Left lung (tissue), 10 donors: ENCODE results near the gene SAXO1. TPM values are rescaled to one million over a fixed set of nuclear protein-coding genes. Genes with fewer than 3 reads are reported as not detected.

Source experiments
- ATAC-seq: fragments of 200-7000 bp; cut with Tn5 transposase; one replicate; pipeline ENCODE4 v1.9.1; 2020; ENCODE audit warnings: moderate library complexity
- DNase-seq, 4 donors: peaks; one replicate each; pipeline ENCODE4 v3.0.0-alpha.2; 2013 to 2020
- H3K27ac ChIP-seq, 2 donors: fragments of 200-600 bp; sonication (generic) in 1 of 2; one replicate each; pipeline versions ENCODE4 v1.5.0 to v1.8.0; 2020 to 2021
- H3K27me3 ChIP-seq, 2 donors: fragments of 200-600 bp; sonication (generic) in 1 of 2; one replicate each; pipeline versions ENCODE4 v1.5.0 to v1.8.0; 2020 to 2021
- H3K36me3 ChIP-seq, 2 donors: fragments of 200-600 bp; sonication (generic) in 1 of 2; one replicate each; pipeline versions ENCODE4 v1.5.0 to v1.8.0; 2020 to 2021
- H3K4me1 ChIP-seq, 2 donors: fragments of 200-600 bp; one replicate each; pipeline ENCODE4 v1.8.0; 2021
- H3K4me3 ChIP-seq, 2 donors: fragments of 200-600 bp; sonication (generic) in 1 of 2; one replicate each; pipeline versions ENCODE4 v1.5.0 to v1.8.0; 2020 to 2021; ENCODE audit warnings: mild to moderate bottlenecking in 1 of 2
- H3K9me3 ChIP-seq, 2 donors: fragments of 200-600 bp; sonication (generic) in 1 of 2; one replicate each; pipeline versions ENCODE4 v1.5.0 to v1.8.0; 2020 to 2021
- CTCF ChIP-seq, 2 donors: fragments of 200-600 bp; sonication (generic) in 1 of 2; IDR thresholded peaks; one replicate each; pipeline versions ENCODE4 v1.5.0 to v1.8.0; 2021; ENCODE audit warnings: antibody characterized with exemption in 2 of 2
- intact Hi-C, 2 donors: fragments of 100-400 bp; cut with DNase I; formaldehyde crosslinking; loops; one replicate each; pipeline versions ENCODE4 v1.11.2 to v1.14.2; 2022
- polyA plus RNA-seq, 6 donors: library from polyadenylated mRNA; unstranded; fragments of 120-200 nt; gene quantifications; one replicate each; pipeline ENCODE4 v1.2.1, GENCODE V29; 2013; ENCODE audit not compliant: insufficient read length in 6 of 6
- total RNA-seq, 2 donors: library from RNA; stranded (reverse); fragmentation: NEBNext Ultra II Directional; extraction: Animal tissue kit (Norgen Biotek cat#: 25700); gene quantifications; one replicate each; pipeline ENCODE4 v1.2.1, GENCODE V29; 2021
- donor health status: DM: no; HTN: yes; CAD: no.
- donor health status: DM: no; HTN: no; CAD: no.

The SAXO1 gene
- total and polyA plus RNA-seq, 8 donors, result 0.14 to 0.30 (median 0.18) TPM; not detected in 2

GRCh38 chr9:18928711-18929110, 104.3 kb downstream of the SAXO1 start:
- DNase-seq (no peak), ATAC-seq (no peak)
- no peak overlapping the region for H3K27ac ChIP-seq
- no peak for TF ChIP-seq CTCF (IDR thresholded peaks at IDR 0.05)
- no peaks in the 10 kb centered on the region for H3K27me3 ChIP-seq
- intact Hi-C loops, result no loop called here
- no peaks in the 10 kb centered on the region for H3K4me1 ChIP-seq
- H3K4me3 ChIP-seq, result no peak overlapping the region
- no peaks in the 10 kb centered on the region for H3K36me3 ChIP-seq
- no peaks in the 10 kb centered on the region for H3K9me3 ChIP-seq

GRCh38 chr9:18926513-18926912, 106.5 kb downstream of the SAXO1 start:
- DNase-seq (no peak), ATAC-seq (no peak)
- H3K27ac ChIP-seq, result no peak overlapping the region
- no peak overlapping the region for H3K4me3 ChIP-seq
- no peaks in the 10 kb centered on the region for H3K9me3 ChIP-seq
- TF ChIP-seq CTCF (IDR thresholded peaks at IDR 0.05), result no peak
- H3K4me1 ChIP-seq, result no peaks in the 10 kb centered on the region
- no peaks in the 10 kb centered on the region for H3K36me3 ChIP-seq
- intact Hi-C loops, result no loop called here
- H3K27me3 ChIP-seq, result no peaks in the 10 kb centered on the region

GRCh38 chr9:18925880-18926279, 107.1 kb downstream of the SAXO1 start:
- Histone ChIP-seq H3K27me3 (no peaks in the 10 kb centered on the region), H3K9me3 (no peaks in the 10 kb centered on the region), H3K36me3 (no peaks in the 10 kb centered on the region), H3K27ac (no peak overlapping the region), H3K4me3 (no peak overlapping the region), H3K4me1 (no peaks in the 10 kb centered on the region)
- no peak for TF ChIP-seq CTCF (IDR thresholded peaks at IDR 0.05)
- no peak for DNase-seq
- intact Hi-C loops, result no loop called here
- ATAC-seq, result no peak

- H3K4me3 ChIP-seq, result no peak overlapping the region
- no peaks in the 10 kb centered on the region for H3K27me3 ChIP-seq
- no peaks in the 10 kb centered on the region for H3K36me3 ChIP-seq
- ATAC-seq (no peak), DNase-seq (no peak)
- no peak overlapping the region for H3K27ac ChIP-seq
- H3K9me3 ChIP-seq, result no peaks in the 10 kb centered on the region
- no peaks in the 10 kb centered on the region for H3K4me1 ChIP-seq
- intact Hi-C loops, result no loop called here
- TF ChIP-seq CTCF (IDR thresholded peaks at IDR 0.05), result no peak
Observed at GRCh38 chr9:18923671-18924430, 109.2 kb downstream of the SAXO1 start.

- no peak overlapping the region for H3K4me3 ChIP-seq
- H3K27me3 ChIP-seq, result no peaks in the 10 kb centered on the region
- no peak for ATAC-seq
- no peak overlapping the region for H3K27ac ChIP-seq
- intact Hi-C loops, result no loop called here
- DNase-seq, result no peak
- TF ChIP-seq CTCF (IDR thresholded peaks at IDR 0.05), result no peak
- no peaks in the 10 kb centered on the region for H3K36me3 ChIP-seq
- no peaks in the 10 kb centered on the region for H3K4me1 ChIP-seq
- no peaks in the 10 kb centered on the region for H3K9me3 ChIP-seq
Observed at GRCh38 chr9:18923167-18923566, 109.8 kb downstream of the SAXO1 start.
